HG02623 (cell line): ENCODE measurements around the gene RPL14.
A peak's percentile ranks its signal among the peaks of the same experiment; 100 is the strongest.
"Not testable (repeated sequence)": the region's sequence is repeated elsewhere in the genome, so short reads cannot be mapped to it uniquely, and the experiment has no call there.

Experiments
- ATAC-seq: cut with Tn5 transposase; IDR thresholded peaks from one replicate; pipeline ENCODE4 v1.9.1; 2021; ENCODE audit warnings: moderate library complexity; ENCODE audit not compliant: unreplicated experiment

The RPL14 gene

DNA sequence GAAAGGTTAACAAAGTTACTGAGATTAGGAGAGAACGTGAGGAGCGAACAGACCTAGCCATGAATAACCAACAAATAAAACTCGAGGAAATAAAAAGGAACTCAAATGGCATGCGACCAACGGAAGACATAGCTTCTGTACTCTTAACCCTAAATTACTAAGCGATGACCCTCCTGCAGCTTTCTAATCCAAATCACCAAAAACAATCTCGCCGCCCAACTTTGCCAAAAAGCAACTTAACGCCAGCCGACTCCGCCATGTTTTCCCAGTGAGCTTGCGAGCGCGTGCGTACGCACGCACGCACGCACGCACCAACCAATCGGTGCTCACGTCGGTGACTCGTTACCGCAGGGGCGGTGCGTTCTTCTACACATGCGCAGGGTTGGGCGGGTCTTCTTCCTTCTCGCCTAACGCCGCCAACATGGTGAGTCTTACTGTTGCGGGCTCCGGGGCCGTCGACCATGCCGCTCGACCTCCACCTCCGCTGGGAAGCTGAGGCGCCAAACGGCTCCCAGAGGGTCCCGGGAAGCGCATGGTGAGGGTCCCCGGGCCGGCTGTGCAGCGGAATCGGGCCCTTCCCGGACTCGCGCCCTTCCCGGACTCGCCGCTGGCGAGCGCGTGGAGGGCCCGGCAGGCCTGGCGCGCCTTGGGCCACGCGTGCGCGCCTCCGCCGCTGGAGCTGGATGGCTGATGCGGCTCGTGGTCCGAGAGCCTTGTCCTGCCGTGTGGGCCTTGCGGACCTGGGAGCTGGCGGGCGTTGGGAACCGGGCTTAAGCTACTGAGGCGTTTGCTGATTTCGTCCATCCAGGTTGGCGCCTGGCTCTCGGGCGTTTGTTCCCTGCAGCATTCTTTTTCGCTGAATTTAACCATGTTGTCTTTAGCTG, at the start of gene RPL14:
RPL14 (plus strand) TSS at position 400 of the 884 bp plus-strand sequence; CDS start at position 533, 133 bp downstream.
- peak; percentile 44 for ATAC-seq

DNA sequence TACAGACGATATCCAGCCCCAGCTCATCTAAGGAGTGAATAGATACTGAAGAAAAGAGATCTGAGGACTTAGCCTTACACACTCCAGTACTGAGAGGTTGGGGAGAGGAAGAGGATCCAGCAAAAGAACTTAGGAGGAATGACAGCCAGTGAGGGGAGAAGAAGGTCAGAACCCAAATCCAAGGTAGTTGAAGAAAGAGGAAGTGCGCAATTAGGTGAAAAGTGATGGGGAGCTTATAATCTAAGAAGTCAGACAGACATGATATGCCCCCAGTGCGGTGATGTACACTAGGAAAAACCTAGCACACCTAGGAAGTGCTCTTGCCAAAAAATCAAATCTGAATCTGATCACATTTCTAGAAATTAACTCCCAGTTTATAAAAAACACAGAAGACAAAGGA, 49.5 kb upstream of the RPL14 start:
- ATAC-seq: no peak

DNA sequence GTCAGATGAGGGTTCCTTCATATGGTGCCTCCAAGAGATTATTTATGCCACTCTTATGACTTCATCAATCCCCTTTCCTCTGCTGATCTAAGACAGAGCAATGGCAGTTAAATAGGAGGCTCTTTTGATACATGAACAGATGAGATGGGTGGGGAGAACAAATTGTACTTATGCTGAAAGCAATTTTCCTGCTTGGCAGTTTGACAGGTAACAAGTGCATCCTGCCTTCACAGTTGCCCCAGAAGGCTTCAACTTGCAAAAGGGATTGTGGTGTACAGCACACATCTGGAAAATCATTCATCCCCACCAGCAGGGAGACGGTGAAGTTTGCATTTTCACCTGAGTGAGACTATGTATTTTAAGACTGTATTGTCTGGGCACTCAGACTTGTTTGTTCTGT, 42.9 kb upstream of the RPL14 start:
- ATAC-seq: no peak

DNA sequence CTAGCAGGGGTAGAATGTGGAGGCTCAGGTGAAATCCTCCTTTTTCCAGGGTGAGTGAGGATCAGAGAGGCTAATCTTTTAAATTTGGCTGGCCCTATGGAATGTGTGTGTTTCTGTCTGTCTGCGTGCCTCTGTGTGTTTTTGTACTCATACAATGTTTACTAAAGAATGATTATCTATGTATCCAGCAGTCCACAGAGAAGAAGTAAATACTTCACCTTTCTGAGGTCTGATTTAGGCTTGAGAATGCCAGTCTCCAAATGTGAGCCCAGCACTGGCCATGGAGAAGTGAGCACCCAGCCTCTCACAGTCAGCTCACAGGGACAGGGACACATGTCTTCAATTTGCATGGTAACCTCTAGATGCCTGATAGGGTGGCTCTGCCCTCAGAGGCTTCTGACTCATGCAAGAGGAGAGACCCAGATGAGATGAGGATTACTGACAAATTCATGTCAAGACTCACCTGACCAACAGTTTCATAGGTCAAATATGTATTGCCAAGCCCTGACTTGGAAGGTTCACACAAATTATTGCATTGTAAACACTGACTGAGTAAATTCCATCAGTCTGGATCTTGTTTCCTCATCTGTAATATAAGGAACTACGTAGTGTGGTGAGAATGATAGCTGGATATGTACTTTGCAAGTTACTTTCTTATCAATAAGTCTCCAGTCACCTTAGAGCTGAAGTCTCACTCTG, 39.1 kb upstream of the RPL14 start:
- no peak for ATAC-seq

DNA sequence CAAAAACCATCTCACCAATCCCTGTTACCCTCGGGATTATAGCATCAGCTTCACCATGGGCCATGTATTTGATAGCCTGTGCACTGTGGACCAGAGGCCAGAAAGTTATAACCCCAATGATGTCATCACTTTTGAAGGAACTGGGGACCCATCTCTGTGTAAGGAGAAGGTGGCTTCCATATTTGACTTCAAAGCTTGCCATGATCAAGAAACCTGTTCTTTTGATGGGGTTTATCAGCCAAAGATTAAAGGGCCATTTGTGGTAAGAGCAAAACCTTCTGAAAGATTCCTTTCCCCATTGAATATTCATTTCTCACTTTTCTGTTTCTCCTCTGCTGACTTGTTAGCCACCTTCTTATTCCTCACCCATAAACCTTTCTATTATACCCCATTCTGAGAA, 34.3 kb upstream of the RPL14 start:
- ATAC-seq: no peak

DNA sequence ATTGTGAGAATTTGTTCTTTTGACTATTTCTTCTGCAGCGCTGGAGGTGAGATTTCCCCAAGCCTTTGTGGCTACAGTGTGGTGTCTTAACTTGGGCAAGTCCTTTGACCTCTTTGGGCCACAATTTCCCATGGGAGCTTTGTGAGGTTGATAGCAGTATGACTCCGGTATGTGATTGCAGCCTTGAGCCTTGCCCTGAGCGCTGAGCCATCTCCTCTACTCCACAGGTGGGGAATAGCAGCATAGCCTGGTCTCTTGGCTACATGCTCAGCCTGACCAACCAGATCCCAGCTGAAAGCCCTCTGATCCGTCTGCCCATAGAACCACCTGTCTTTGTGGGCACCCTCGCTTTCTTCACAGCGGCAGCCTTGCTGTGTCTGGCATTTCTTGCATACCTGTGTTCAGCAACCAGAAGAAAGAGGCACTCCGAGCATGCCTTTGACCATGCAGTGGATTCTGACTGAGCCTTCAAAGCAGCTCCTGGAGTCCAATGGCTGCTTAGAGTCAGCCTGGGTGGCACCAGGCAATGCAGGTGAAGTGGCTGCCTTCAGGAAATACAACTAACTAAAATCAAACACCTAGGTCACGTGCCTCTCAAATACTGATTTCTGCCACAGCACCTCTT, 30.0 kb upstream of the RPL14 start:
- no peak for ATAC-seq

DNA sequence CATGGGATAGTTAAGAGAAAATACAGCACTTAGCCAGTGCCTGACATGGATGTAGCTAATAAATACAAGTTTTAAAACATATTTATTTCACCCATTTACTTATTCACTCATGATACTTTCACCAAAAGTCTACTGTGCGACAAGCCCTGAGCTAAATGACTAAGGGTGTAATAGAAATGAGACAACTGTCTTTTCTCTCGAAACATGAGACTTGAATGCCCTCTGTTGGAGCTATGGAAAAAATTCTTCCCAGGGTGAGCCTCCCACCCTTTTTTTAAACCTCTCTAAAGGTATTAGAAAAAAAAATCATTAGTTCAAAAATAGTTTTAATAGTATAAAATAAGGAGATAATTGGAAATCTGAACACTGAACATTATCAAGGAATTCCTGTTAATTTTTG, 24.3 kb upstream of the RPL14 start:
- no peak for ATAC-seq

DNA sequence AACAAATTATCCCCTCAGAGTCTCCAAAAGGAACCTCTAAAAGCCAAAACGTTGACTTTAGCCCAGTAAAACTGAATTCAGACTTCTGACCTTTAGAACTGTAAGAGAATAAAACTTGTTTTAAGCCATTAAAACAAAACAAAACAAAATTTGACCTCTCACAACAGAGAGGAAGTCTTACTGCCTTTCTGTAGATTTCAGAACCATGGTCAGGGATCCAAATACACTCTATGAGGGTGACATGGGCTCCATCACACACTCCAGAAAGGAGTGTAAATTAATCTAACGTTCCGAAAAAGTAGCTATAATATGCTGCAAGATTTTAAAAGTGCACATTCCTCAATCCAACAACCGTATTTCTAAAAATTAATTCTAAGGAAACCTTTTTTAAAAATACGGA, 19.2 kb upstream of the RPL14 start:
- ATAC-seq: no peak

DNA sequence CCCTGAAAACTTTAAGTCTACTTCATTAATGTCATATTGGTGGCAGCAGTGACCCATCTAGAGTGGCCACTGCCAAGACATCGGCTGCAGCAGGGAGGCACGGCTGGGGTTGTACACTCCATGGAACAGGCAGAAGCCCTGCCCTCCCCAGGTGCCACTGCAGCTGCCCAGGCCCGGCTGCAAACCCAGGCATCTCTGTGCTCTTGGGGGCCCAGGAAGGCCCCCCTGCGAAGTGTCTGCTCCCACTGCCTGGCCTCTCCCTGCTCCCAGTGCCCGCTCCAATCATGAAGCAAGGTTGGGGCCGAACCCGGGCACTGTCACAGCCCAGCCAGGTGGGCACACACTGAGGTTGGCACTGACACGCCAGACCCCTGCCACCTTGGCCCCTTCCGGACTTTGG, 12.1 kb upstream of the RPL14 start:
- no peak for ATAC-seq

DNA sequence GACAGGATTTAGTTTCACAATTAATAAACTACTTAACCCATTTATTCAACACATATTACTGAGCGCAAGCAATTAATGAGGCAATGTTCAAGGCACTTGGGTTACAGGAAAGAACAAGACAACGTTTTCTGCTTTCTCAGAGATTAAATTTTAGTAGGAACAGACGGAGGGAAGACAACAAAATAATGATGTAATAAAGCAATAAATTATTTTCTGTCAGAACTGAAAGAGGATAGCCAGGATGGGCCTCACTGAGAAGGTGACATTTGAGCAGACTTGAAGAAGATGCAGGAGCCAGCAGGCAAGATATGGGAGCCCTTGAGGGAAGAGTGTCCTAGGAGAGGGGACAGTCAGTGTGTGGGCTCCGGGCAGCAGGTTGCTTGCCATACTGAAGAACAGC, 11.3 kb upstream of the RPL14 start:
- no peak for ATAC-seq

DNA sequence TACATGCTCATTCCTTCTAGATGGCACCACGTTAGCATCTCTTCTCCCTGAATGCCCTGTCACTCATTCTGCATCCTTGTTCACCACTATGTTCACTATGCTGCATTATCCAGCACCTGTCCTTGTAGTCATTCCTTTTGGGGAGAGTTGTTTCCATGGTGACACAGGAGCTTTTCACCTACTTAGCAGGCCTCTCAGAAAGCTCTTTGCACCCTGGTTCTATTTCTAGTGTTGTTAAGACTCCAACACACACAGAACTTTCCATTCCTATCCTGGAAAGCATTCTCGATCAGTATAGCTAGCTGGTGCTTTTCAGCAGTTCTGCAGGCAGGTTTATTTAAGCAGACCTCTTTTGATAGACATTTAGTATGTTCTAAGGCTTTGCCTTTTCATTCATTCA, 6.7 kb upstream of the RPL14 start:
- no peak for ATAC-seq

DNA sequence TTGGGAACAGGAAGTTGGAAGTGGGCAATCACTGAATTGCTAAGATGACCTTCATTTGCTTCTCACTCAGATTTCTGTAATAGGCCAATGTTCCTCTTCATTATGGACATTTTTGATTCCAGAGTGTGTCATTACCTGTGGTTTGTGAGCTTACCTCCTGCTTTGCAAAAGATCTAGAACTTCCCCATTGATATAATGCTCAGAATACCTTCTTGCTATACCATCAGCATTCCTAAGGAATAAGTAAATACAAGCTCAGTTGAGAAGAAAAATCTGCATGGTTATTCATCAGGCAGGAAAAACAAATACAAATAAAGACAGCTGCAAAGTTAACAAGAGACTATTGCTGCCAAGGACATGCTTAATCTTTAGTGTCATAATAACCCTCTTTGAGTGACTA, 5.6 kb upstream of the RPL14 start:
- ATAC-seq: no peak

DNA sequence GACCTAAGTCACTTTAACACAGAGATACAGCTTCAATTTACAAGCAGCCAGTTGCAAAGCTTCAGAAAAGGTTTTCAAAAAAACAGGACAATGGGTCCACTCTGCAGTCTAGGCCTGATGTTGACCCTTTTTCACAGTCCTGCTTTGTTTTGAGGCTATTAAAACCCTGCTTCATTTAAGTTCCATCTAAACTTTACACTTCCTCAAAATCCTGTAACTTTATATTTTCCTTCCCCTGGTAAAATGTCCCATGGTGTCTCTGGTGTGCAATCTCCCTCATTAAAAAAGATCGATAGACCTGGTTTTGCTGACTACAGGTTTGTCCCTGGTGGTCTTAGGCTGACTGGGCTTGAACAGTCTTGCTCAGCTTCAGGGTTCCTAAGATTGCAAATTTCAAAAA, 5.1 kb upstream of the RPL14 start:
- no peak for ATAC-seq

DNA sequence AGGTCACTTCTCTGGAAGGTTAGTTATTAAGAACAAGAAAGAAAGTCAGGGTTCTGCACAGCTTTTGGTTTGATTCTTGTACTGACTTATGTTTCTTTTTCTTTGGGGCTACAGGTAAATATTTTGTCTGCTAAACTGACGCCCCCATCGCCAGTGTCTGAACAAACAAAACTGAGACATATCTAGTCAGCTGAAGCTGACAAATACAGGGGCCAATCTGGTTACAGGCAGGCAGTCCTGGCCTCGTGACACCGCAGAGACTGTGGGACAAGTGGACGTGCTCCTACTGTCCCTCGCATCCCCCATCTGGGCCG, 4.6 kb upstream of the RPL14 start:
- no peak for ATAC-seq

DNA sequence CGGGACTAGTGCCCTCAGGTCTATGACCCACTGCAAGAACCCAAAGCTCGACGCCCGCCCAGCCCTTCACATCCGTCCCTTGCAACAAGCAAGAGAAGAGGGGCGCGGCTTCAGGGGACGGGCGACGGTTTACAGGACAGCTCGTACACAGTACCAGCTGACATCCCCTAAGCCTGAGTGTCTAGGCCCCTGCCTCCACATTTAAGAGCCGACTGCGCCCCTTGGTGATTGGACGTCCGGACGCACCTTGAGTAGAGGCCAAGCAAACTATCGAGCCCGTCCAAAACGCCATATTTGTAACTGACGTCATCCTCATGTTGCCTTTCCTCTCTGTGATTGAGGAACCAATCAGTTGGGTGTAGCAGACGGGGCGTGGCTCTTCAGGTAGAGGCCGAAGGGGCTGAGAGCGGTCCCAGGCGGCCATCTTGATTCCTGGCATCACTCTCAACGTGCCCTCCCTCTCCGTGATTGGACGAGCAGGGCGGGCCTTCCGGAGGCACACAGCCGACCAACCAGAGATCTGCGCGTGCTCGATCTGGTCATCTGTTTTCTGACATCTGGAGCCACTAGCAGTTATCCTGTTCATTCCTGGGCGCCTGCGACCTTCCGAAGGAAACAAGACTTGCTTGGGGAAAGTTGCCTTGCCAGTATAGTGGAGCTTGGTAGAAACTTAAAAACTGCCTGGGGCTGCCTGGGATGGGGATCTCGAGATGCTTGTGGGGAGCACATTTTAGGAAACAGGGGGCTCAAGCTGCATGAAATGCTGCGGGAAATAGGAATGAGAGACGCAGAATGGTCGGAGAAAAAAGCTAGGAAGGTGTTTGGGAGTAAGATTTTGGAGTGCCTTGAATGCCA, 4.0 kb upstream of the RPL14 start:
- peak; percentile 95 for ATAC-seq

DNA sequence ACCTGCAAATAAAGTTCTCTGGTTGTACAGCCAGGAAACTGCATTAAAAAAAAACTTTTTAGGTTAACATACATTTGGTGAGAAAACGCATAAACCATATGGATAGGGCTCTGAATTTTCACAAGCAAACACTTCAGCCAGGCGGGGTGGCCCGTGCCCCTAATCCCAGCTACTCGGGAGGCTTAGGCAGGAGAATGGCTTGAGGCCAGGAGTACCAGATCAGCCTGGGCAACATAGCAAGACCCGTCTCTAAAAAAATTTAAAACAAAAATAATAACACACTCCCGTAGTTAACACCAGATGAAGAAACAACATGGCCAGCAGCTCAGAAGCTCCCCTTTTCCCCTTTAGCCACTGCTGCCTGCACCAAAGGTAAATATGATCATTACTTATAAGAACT, 3.2 kb upstream of the RPL14 start:
- no peak for ATAC-seq

DNA sequence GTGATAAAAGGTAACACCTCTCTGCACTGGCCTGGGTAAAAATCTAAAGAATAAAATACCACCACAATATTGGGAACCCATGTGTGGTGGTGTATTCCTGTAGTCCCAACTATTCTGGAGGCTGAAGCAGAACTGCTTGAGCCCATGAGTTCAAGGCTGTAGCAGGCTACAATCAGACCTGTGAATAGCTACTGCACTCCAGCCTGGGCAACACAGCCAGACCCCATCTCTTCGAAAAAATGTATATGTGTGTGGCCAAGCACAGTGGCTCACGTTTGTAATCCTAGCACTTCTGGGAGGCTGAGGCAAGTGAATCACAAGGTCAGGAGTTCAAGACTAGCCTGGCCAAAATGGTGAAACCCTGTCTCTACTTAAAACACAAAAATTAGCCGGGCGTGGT, 1.8 kb upstream of the RPL14 start:
- ATAC-seq: no peak

DNA sequence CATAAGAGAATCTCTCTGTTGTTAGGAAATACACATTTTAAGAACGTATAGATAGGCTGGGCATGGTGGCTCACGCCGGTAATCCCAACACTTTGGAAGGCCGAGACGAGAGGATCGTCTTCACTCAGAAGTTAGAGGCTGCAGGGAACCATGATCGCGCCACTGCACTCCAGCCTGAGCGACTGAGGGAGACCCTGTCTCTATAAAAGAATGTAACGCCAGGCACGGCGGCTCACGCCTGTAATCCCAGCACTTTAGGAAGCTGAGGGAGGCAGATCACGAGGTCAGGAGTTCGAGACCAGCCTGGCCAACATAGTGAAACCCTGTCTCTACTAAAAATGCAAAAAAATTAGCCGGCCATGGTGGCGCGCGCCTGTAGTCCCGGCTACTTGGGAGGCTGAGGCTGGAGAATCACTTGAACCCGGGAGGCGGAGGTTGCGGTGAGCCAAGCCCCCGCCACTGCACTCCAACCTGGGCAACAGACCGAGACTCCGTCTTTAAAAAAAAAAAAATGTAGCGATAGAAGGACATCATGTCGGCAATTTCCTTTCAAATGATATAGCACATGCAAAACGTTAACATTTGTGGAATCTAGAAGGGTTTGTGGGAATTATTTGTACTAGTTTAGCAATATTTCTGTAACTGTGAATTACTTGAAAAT, 730 bp upstream of the RPL14 start:
- no peak for ATAC-seq

DNA sequence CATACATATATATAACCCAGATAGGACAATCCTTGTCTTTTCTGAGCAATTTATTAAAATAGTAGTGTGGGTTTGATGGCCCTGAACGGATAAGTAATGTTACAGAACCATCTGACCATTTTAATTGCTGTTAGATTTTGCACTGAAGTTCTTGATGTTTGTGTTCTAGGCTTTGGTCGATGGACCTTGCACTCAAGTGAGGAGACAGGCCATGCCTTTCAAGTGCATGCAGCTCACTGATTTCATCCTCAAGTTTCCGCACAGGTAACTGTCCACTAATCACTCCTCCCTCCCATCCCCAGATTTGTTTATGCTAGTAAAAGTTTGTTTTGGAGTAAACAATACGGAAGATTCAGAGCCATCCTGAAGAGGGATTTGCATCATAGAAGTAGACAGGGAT, 1.3 kb downstream of the RPL14 start:
- no peak for ATAC-seq

DNA sequence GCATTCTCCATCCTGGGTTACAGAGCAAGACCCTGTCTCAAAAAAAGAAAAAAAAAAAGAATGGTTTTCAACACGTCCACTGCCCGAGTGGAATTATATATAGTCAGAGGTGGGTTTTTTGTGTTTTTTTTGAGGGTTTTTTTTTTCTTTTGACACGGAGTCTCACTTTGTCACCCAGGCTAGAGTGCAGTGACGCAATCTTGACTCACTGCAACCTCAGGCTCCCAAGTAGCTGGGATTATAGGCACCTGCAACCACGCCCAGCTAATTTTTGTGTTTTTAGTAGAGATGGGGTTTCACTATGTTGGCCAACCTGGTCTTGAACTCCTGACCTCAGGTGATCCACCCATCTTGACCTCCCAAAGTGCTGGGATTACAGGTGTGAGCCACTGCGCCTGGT, 3.3 kb downstream of the RPL14 start:
- ATAC-seq: not testable (repeated sequence)

DNA sequence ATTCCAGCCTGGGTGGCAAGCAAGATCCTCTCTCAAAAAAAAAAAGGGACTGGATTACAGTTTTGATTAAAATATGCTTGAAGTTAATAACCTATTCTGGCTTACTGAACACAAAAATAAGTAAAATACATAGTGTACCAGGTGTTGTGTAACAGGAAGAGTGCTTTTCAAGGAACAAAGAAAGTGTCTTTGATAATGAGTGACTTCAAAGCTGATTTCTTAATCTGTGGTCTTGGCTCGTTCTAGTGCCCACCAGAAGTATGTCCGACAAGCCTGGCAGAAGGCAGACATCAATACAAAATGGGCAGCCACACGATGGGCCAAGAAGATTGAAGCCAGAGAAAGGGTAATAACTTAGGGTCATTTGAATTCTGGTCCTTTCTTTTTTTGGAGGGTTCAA, 4.0 kb downstream of the RPL14 start:
- no peak for ATAC-seq
